ENCODE data around the gene ZBTB7C.

The ZBTB7C gene

DNA sequence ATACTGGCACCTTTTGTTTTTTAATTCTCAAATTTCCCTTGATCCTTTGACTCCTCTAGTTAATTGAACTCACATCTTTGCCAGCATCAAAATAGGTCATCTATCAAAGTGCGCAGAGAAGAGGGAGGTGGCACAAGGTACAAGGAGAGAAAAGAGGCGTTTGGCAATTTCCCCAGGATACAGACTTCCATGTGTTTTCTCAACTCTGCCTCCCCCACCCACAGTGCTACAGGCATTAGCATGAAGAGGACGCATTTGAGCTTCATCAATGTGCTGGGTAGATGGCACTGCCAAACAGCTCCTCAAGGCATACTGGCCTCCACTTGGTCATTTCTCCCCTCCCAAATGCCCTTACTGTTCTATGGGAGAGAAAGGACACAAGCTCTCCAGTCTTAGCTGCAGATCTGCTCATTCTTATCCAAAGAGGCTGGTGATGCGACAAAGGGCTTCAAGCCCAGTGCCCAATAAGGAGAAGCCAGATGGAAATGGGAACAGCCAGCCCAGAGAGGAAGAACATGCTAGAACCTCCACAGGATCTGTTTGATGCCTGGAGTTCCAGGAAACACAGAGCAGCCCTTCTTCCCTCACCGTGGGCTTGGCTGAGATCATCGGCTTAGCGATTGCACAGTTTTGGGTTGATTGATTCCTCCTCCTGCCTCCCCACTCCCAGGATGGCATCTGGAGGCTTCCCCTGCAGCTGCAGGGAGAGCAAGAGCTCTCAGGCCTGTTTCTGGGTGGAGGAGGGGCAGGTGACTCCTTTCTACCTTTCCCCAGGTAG lies 334.1 kb downstream of the ZBTB7C start:
- Histone ChIP-seq H3K27me3 (ENCODE audit: insufficient read depth, low read length) (no peaks in the 10 kb centered on the region), H3K4me1 (ENCODE audit: insufficient read depth, low read length) (peaks cover 5% of the 10 kb centered on the region; the same call in 1 of the 2 replicates), H3K4me3 (ENCODE audit: low read length) (no peak overlapping the region), H3K27ac (ENCODE audit: low read length) (no peak overlapping the region), H3K9ac (ENCODE audit: low read depth, low read length) (no peak overlapping the region), H3K9me3 (ENCODE audit: insufficient read depth, low read depth, low read length) (no peaks in the 10 kb centered on the region), H3K36me3 (ENCODE audit: insufficient read depth, low read depth, low read length) (no peaks in the 10 kb centered on the region)

DNA sequence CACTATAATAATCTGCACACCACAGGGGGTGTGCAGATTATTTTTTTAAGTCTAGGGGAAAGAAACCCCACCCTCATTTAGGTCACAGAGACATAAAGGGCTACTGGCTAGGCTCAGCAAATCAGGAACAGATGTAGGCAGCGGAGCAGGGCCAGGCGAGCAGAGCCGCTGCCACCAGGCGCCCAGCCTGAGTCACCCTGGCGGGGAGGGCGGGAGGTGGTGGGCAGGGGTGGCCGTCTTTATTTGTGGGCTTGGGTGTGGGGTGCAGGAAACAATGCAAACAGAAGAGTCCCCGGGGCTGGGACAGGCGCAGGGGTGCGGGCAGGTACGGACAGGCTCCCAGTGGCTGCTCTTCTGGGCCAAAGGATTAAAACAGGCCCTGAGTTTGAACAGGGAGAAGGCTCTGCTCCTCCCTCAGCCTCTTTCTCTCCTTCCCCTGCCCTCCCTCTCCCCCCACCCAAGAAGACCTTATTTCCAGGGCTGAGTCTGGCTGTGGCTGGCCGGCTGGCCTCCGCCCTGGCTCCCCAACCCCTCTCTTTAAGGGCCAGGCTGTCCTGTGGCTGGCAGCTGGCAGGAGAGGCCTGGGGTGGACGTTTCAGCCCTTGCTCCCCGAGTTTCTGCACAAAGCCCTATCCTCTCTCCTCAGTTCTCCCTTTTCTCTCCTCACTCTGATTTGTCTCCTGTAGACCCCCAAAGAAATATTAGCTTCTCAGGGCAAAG lies 335.8 kb downstream of the ZBTB7C start:
- Histone ChIP-seq H3K4me1 (ENCODE audit: insufficient read depth, low read length) (peaks cover 5% of the 10 kb centered on the region; the same call in 1 of the 2 replicates), H3K9me3 (ENCODE audit: insufficient read depth, low read depth, low read length) (no peaks in the 10 kb centered on the region), H3K9ac (ENCODE audit: low read depth, low read length) (no peak overlapping the region), H3K4me3 (ENCODE audit: low read length) (no peak overlapping the region), H3K27ac (ENCODE audit: low read length) (no peak overlapping the region), H3K27me3 (ENCODE audit: insufficient read depth, low read length) (no peaks in the 10 kb centered on the region), H3K36me3 (ENCODE audit: insufficient read depth, low read depth, low read length) (no peaks in the 10 kb centered on the region)

DNA sequence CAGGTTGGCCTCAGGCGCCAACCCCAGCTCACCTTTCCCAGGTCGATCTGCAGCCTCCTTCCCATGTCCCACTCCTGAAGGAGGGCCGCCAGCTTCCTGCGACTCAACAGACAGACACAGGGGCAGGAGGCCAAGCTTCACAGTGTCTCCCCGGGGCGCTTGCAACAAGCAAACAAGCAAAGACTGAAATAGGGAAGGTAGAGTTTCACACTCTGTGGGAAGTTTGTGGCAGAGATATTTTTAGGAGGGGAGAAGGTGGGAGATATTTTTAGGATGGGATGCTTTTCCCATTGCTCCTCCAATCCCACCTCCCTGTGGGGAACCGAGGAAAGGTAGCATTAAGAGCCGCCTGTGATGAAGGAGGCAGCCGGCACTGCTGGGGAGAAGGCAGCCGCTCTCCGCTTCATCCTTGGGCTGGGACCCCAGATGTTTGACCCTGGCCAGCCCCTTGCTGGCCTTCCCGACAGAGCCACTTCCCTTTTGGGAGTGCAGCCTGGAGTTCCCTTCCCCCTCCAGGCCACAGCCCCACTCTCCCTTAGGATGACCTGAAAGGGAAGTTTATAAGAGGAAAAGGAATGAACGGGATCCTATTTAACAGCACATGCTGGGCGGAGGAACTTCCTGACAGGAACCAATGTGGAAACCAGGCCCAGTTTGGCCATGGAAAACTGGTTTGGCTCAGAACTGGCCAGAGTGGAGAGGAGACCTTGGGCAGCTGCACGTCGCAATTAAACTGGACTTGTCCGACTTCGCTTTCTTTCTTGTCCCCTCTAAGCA lies 336.6 kb downstream of the ZBTB7C start:
- no peaks in the 10 kb centered on the region for H3K27me3 ChIP-seq (ENCODE audit: insufficient read depth, low read length)
- no peak overlapping the region for H3K4me3 ChIP-seq (ENCODE audit: low read length)
- no peaks in the 10 kb centered on the region for H3K9me3 ChIP-seq (ENCODE audit: insufficient read depth, low read depth, low read length)
- H3K36me3 ChIP-seq (ENCODE audit: insufficient read depth, low read depth, low read length): no peaks in the 10 kb centered on the region
- H3K4me1 ChIP-seq (ENCODE audit: insufficient read depth, low read length): peaks cover 5% of the 10 kb centered on the region; the same call in 1 of the 2 replicates
- no peak overlapping the region for H3K27ac ChIP-seq (ENCODE audit: low read length)
- no peak overlapping the region for H3K9ac ChIP-seq (ENCODE audit: low read depth, low read length)

DNA sequence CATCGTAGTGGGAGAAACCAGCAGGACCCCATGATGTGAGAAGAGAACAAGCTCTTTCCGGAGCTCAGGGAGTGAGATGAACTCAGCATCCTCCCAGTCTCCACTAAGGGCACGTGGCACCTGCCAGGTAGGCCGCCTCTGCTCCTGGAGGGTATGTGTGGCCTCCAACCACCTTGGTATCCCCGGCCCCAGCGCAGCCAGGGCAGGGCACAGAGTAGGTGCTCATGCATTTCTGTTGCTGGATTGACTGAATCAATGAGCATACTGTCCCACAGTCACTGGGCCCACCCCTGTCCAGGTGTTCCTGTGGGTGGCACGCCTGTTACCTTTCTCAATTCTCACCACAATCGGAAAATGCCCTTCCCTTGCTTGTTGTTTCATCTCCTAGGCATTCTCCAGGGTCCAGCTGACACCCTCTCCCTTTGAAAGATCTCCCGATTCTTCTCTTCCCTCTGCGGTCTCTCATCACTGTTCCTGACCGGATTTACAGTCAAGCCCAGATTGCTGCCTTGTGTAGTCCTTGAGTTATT lies 340.2 kb downstream of the ZBTB7C start:
- Histone ChIP-seq H3K9ac (ENCODE audit: low read depth, low read length) (no peak overlapping the region), H3K9me3 (ENCODE audit: insufficient read depth, low read depth, low read length) (no peaks in the 10 kb centered on the region), H3K4me3 (ENCODE audit: low read length) (no peak overlapping the region), H3K4me1 (ENCODE audit: insufficient read depth, low read length) (no peaks in the 10 kb centered on the region), H3K27me3 (ENCODE audit: insufficient read depth, low read length) (no peaks in the 10 kb centered on the region), H3K27ac (ENCODE audit: low read length) (no peak overlapping the region), H3K36me3 (ENCODE audit: insufficient read depth, low read depth, low read length) (no peaks in the 10 kb centered on the region)

DNA sequence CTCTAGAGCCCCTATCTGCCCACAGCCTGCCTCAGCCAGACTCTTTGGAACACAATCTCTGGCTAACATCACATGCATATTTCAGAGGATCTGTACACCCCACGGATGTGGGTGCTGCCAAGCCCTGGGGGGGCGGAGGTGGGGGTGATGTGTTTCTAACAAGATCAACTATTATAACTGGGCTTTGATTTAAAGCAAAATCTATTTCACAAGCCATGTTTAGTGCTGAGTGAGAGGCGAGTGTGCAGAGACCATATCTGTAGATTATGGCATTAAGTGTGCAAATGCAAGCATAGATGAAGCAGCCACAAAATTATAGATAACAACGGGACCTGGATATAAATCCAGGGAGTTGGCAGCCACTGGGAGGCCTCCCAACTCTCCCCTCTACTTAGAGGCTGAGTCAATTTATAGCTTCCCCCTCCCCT lies 342.9 kb downstream of the ZBTB7C start:
- H3K4me3 ChIP-seq (ENCODE audit: low read length): no peak overlapping the region

DNA sequence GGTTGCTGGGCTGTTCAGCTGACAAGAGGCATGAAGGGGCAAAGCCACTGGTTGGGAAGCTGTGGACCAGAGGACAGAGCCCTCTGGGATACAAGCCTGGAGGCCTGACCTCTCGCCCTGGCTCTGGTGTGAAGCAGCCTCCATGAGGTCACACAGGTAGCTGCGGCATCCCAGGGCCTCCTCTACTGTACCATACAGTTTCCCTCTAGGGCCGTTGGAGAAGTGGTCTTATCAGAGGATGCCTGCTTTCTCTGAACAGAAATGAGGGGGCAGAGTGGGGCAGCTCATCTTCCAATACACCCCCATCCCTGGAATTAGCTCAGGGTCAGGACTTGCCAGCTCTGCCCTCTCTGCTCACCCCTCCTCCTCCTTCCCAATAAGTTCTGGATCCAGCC lies 343.6 kb downstream of the ZBTB7C start:
- Histone ChIP-seq H3K9ac (ENCODE audit: low read depth, low read length) (no peak overlapping the region), H3K36me3 (ENCODE audit: insufficient read depth, low read depth, low read length) (no peaks in the 10 kb centered on the region), H3K4me3 (ENCODE audit: low read length) (no peak overlapping the region), H3K9me3 (ENCODE audit: insufficient read depth, low read depth, low read length) (no peaks in the 10 kb centered on the region), H3K27me3 (ENCODE audit: insufficient read depth, low read length) (no peaks in the 10 kb centered on the region), H3K4me1 (ENCODE audit: insufficient read depth, low read length) (peaks cover 2% of the 10 kb centered on the region; the same call in 1 of the 2 replicates), H3K27ac (ENCODE audit: low read length) (no peak overlapping the region)

More for the DNA sequence above, 342.9 kb downstream of the ZBTB7C start:
- H3K9ac ChIP-seq (ENCODE audit: low read depth, low read length): no peak overlapping the region
- 0 out of 2 replicates have a peak, but pooled peaks cover 2% of the 10 kb centered on the region for H3K4me1 ChIP-seq (ENCODE audit: insufficient read depth, low read length)
- no peaks in the 10 kb centered on the region for H3K9me3 ChIP-seq (ENCODE audit: insufficient read depth, low read depth, low read length)
- H3K36me3 ChIP-seq (ENCODE audit: insufficient read depth, low read depth, low read length): no peaks in the 10 kb centered on the region
- H3K27me3 ChIP-seq (ENCODE audit: insufficient read depth, low read length): no peaks in the 10 kb centered on the region
- H3K27ac ChIP-seq (ENCODE audit: low read length): no peak overlapping the region

DNA sequence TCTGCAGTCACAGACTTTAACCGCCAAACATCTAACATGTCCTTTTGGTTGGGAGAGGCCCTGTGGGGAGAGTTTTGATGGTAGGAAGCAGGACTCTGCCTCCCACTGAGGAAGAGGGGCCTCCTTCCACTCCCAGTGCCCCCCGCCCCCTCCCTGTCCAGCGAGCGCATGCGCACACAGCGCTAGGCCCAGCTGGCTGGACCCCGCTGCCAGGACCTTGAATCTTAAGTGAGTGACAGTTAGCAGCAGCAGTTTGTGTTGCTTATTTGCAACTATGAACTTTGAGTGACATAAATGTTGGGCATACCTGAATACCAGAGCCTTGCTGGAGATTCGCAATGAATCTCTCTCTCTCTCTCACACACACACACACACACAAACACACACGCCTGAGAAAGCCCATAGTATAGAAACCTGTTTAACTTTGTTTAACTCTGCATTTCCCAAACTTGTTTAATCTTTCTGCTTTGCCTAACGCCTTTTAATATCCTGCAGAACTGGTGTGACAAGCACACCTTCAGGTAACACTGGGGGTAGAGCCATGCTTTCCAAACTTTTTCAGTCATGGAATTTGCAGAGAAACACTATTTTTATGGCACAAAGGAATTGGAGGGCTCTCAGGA lies 344.1 kb downstream of the ZBTB7C start:
- Histone ChIP-seq H3K4me3 (ENCODE audit: low read length) (no peak overlapping the region), H3K9me3 (ENCODE audit: insufficient read depth, low read depth, low read length) (no peaks in the 10 kb centered on the region), H3K36me3 (ENCODE audit: insufficient read depth, low read depth, low read length) (no peaks in the 10 kb centered on the region), H3K27ac (ENCODE audit: low read length) (no peak overlapping the region), H3K4me1 (ENCODE audit: insufficient read depth, low read length) (peaks cover 5% of the 10 kb centered on the region; the same call in 1 of the 2 replicates), H3K27me3 (ENCODE audit: insufficient read depth, low read length) (no peaks in the 10 kb centered on the region), H3K9ac (ENCODE audit: low read depth, low read length) (no peak overlapping the region)

DNA sequence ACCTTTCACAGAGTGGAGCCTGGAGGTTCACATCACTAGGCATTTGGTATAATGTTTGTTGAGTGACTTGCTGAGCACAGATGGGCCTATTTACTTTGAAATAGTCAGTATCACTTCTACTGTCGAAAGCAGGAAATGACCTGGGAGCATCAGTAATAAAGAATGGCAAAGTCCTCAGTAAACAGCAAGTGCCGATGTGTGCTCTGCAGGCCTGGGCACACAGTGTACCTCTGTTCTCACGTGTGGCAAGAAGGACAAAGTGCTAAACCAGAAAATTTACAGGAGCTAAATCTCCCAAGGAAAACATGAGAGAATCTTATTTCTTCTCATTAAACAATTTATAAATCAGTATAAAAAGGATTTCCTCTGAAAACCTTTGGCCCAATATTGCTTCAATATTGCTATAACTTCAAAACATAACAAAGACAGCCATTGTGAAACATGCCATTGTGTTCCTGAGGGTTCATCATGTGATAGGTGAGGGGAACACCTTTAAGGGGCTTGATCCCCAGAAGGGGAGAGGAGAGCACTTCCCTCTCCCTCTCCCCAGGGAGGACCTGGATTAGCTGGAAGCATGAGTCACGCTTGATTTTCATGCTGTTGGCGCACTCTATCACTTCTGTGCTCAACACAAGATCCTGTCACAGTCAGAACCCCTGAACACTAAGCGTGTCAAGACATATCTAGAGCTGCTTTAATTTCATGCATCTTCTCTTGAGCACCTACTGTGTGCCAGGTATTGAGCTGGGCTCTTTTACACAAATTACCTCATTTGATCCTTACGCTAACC lies 347.2 kb downstream of the ZBTB7C start:
- no peak overlapping the region for H3K4me3 ChIP-seq (ENCODE audit: low read length)
- H3K4me1 ChIP-seq (ENCODE audit: insufficient read depth, low read length): peaks cover 14% of the 10 kb centered on the region; the same call in 1 of the 2 replicates
- H3K9me3 ChIP-seq (ENCODE audit: insufficient read depth, low read depth, low read length): no peaks in the 10 kb centered on the region
- no peak overlapping the region for H3K9ac ChIP-seq (ENCODE audit: low read depth, low read length)
- no peaks in the 10 kb centered on the region for H3K36me3 ChIP-seq (ENCODE audit: insufficient read depth, low read depth, low read length)
- no peak overlapping the region for H3K27ac ChIP-seq (ENCODE audit: low read length)
- H3K27me3 ChIP-seq (ENCODE audit: insufficient read depth, low read length): no peaks in the 10 kb centered on the region

DNA sequence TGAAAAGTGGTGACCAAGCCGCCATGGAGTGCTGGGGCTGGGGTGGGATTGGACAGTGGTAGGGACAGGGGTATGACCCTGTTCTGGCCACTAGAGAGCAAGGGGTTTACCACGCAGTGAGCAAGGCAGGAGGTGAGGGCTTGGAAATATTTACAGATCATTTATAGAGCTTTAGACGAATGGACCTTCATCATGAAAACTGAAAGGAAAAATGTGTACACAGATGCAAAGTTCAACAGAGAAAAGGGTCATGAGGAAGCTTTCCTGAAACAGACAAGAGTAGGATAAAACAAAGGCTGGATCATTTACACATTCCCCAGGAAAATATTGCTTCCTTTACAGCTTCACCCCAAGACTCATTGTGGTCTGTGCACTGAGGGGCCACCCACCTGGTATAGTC lies 348.2 kb downstream of the ZBTB7C start:
- Histone ChIP-seq H3K27ac (ENCODE audit: low read length) (no peak overlapping the region), H3K4me1 (ENCODE audit: insufficient read depth, low read length) (peaks cover 14% of the 10 kb centered on the region; the same call in 1 of the 2 replicates), H3K4me3 (ENCODE audit: low read length) (no peak overlapping the region), H3K9me3 (ENCODE audit: insufficient read depth, low read depth, low read length) (no peaks in the 10 kb centered on the region), H3K9ac (ENCODE audit: low read depth, low read length) (no peak overlapping the region), H3K36me3 (ENCODE audit: insufficient read depth, low read depth, low read length) (no peaks in the 10 kb centered on the region), H3K27me3 (ENCODE audit: insufficient read depth, low read length) (no peaks in the 10 kb centered on the region)

DNA sequence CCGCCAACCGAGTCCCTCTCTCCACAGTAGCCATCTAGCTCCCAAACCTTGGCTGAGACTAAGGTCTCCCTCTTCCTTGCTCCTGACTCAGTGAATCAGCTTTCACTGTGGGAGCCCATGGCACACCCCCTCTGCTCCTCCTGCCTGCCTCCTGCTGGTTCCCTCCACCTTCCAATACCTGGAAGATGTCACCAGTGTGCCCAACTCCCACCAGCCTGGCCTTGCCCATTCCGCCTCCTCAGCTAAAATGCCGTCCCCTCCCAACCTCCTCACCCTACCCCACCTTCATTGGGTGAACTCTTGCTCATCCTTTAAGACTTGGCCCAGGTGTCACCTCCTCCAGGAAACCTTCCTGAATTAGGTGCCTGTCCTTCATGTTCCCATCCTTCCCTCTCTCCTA lies 348.8 kb downstream of the ZBTB7C start:
- Histone ChIP-seq H3K27me3 (ENCODE audit: insufficient read depth, low read length) (no peaks in the 10 kb centered on the region), H3K4me3 (ENCODE audit: low read length) (no peak overlapping the region), H3K36me3 (ENCODE audit: insufficient read depth, low read depth, low read length) (no peaks in the 10 kb centered on the region), H3K9ac (ENCODE audit: low read depth, low read length) (no peak overlapping the region), H3K4me1 (ENCODE audit: insufficient read depth, low read length) (peaks cover 14% of the 10 kb centered on the region; the same call in 1 of the 2 replicates), H3K27ac (ENCODE audit: low read length) (no peak overlapping the region), H3K9me3 (ENCODE audit: insufficient read depth, low read depth, low read length) (no peaks in the 10 kb centered on the region)
